H9 (cell line): ENCODE data around the gene ACKR3. TPM values are rescaled to one million over a fixed set of nuclear protein-coding genes. Genes with fewer than 3 reads are reported as not detected.

Experiments
- DNase-seq: peaks from one replicate; pipeline ENCODE4 v3.0.0-alpha.2; 2017
- H2AFZ ChIP-seq: one replicate; pipeline ENCODE4 v1.6.1; 2013; ENCODE audit warnings: mild to moderate bottlenecking, low read length, control low read depth, moderate library complexity
- H2AK5ac ChIP-seq: 2 replicates; pipeline ENCODE4 v1.6.1; 2013; ENCODE audit warnings: low read length, control low read depth, mixed read lengths; ENCODE audit not compliant: insufficient read length
- H2BK120ac ChIP-seq: one replicate; pipeline ENCODE4 v1.6.1; 2013; ENCODE audit warnings: low read depth, mild to moderate bottlenecking, low read length, control low read depth, inconsistent platforms; ENCODE audit not compliant: poor library complexity, severe bottlenecking
- H2BK12ac ChIP-seq: 2 replicates; pipeline ENCODE4 v1.6.1; 2013; ENCODE audit warnings: low read length, control low read depth, mixed read lengths, low read depth; ENCODE audit not compliant: insufficient read length
- H2BK15ac ChIP-seq: 2 replicates; pipeline ENCODE4 v1.6.1; 2013; ENCODE audit warnings: low read depth, low read length, control low read depth
- H2BK20ac ChIP-seq: one replicate; pipeline ENCODE4 v1.6.1; 2013; ENCODE audit warnings: low read depth, mild to moderate bottlenecking, low read length, control low read depth, inconsistent platforms; ENCODE audit not compliant: poor library complexity, severe bottlenecking
- H2BK5ac ChIP-seq: 2 replicates; pipeline ENCODE4 v1.6.1; 2013; ENCODE audit warnings: low read length, control low read depth, mixed read lengths; ENCODE audit not compliant: insufficient read length
- H3K14ac ChIP-seq: 2 replicates; pipeline ENCODE4 v1.6.1; 2013; ENCODE audit warnings: low read length, control low read depth; ENCODE audit not compliant: insufficient read depth
- H3K18ac ChIP-seq: 2 replicates; pipeline ENCODE4 v1.6.1; 2013; ENCODE audit warnings: low read depth, mild to moderate bottlenecking, mixed read lengths, low read length, control low read depth; ENCODE audit not compliant: insufficient read length
- H3K23ac ChIP-seq: 2 replicates; pipeline ENCODE4 v1.6.1; 2013; ENCODE audit warnings: low read length, control low read depth, mixed read lengths, low read depth; ENCODE audit not compliant: insufficient read length
- H3K23me2 ChIP-seq: 2 replicates; pipeline ENCODE4 v1.6.1; 2013; ENCODE audit warnings: low read depth, mild to moderate bottlenecking, mixed read lengths, low read length, control low read depth; ENCODE audit not compliant: insufficient read length, poor library complexity, severe bottlenecking
- H3K27ac ChIP-seq: 2 replicates; pipeline ENCODE4 v1.5.1; 2013; ENCODE audit warnings: low read length, control low read depth, mixed read lengths, low read depth; ENCODE audit not compliant: insufficient read length
- H3K27me3 ChIP-seq: 2 replicates; pipeline ENCODE4 v1.6.1; 2013; ENCODE audit warnings: low read length, control low read depth, inconsistent platforms; ENCODE audit not compliant: insufficient read depth
- H3K4ac ChIP-seq: 2 replicates; pipeline ENCODE4 v1.6.1; 2013; ENCODE audit warnings: low read depth, mild to moderate bottlenecking, control low read depth, inconsistent platforms, low read length, moderate library complexity
- H3K4me1 ChIP-seq: 2 replicates; pipeline ENCODE4 v1.6.1; 2013; ENCODE audit warnings: low read length, control low read depth, inconsistent platforms; ENCODE audit not compliant: insufficient read depth
- H3K4me2 ChIP-seq: 2 replicates; pipeline ENCODE4 v1.6.1; 2013; ENCODE audit warnings: low read length, control low read depth, mixed read lengths; ENCODE audit not compliant: insufficient read length, insufficient read depth
- H3K56ac ChIP-seq: 2 replicates; pipeline ENCODE4 v1.6.1; 2013; ENCODE audit warnings: low read depth, mild to moderate bottlenecking, mixed read lengths, low read length, control low read depth; ENCODE audit not compliant: insufficient read length
- H3K79me1 ChIP-seq: 2 replicates; pipeline ENCODE4 v1.6.1; 2013; ENCODE audit warnings: low read depth, mild to moderate bottlenecking, moderate library complexity, low read length, control low read depth, inconsistent platforms; ENCODE audit not compliant: insufficient read depth, poor library complexity, severe bottlenecking
- H3K79me2 ChIP-seq: 2 replicates; pipeline ENCODE4 v1.6.1; 2013; ENCODE audit warnings: low read length, control low read depth, inconsistent platforms; ENCODE audit not compliant: insufficient read depth
- H3K9ac ChIP-seq: 2 replicates; pipeline ENCODE4 v1.6.1; 2013; ENCODE audit warnings: low read length, control low read depth, mixed read lengths; ENCODE audit not compliant: insufficient read length; ENCODE audit errors: extremely low read depth
- H3K9me3 ChIP-seq: one replicate; pipeline ENCODE4 v1.6.1; 2013; ENCODE audit warnings: low read depth, low read length, inconsistent platforms; ENCODE audit not compliant: control insufficient read depth
- H3T11ph ChIP-seq: one replicate; pipeline ENCODE4 v1.6.1; 2013; ENCODE audit warnings: mild to moderate bottlenecking, low read length, control low read depth, inconsistent platforms
- H4K20me1 ChIP-seq: one replicate; pipeline ENCODE4 v1.6.1; 2013; ENCODE audit not compliant: control insufficient read depth, insufficient read length, insufficient read depth
- H4K5ac ChIP-seq: 2 replicates; pipeline ENCODE4 v1.6.1; 2013; ENCODE audit warnings: low read depth, mild to moderate bottlenecking, mixed read lengths, low read length, control low read depth; ENCODE audit not compliant: insufficient read length
- H4K8ac ChIP-seq: replicated peaks from 2 replicates; pipeline ENCODE4 v1.6.1; 2013; ENCODE audit warnings: low read length, control low read depth, mixed read lengths, low read depth; ENCODE audit not compliant: insufficient read length
- H4K91ac ChIP-seq: 2 replicates; pipeline ENCODE4 v1.6.1; 2013; ENCODE audit warnings: low read depth, mild to moderate bottlenecking, moderate library complexity, mixed read lengths, low read length, control low read depth; ENCODE audit not compliant: insufficient read length
- H3K27ac Mint-ChIP-seq, 3 experiments: 2 replicates in 2 of 3; 3 replicates in 1 of 3; pipeline ENCODE4 v1.8.0; 2020 to 2021; ENCODE audit warnings: mixed read lengths in 3 of 3, mild to moderate bottlenecking in 1 of 3, moderate library complexity in 1 of 3
- H3K27me3 Mint-ChIP-seq: 2 replicates; pipeline ENCODE4 v1.8.0; 2021; ENCODE audit warnings: low read depth, mild to moderate bottlenecking, moderate library complexity, mixed read lengths
- H3K36me3 Mint-ChIP-seq, 3 experiments: 2 replicates in 2 of 3; 3 replicates in 1 of 3; pipeline ENCODE4 v1.8.0; 2020 to 2021; ENCODE audit warnings: low read depth in 3 of 3, mixed read lengths in 3 of 3; ENCODE audit not compliant: insufficient read depth in 1 of 3
- H3K4me1 Mint-ChIP-seq, 2 experiments: 2 replicates each; pipeline ENCODE4 v1.8.0; 2020; ENCODE audit warnings: mixed read lengths in 2 of 2
- H3K4me3 Mint-ChIP-seq, 2 experiments: 2 replicates in 1 of 2; 3 replicates in 1 of 2; pipeline ENCODE4 v1.8.0; 2020 to 2021; ENCODE audit warnings: mild to moderate bottlenecking in 2 of 2, mixed read lengths in 2 of 2, moderate library complexity in 1 of 2
- H3K9me3 Mint-ChIP-seq, 2 experiments: 2 replicates in 1 of 2; 3 replicates in 1 of 2; pipeline ENCODE4 v1.8.0; 2020; ENCODE audit warnings: mild to moderate bottlenecking in 2 of 2, mixed read lengths in 2 of 2, moderate library complexity in 1 of 2
- CTCF ChIP-seq: fragments of 200-600 bp; sonication (generic); conservative IDR thresholded peaks from 3 replicates; pipeline ENCODE4 v1.8.0; 2021; ENCODE audit warnings: antibody characterized with exemption, mild to moderate bottlenecking
- WGBS: extraction: QIAGEN DNeasy Blood & Tissue Kit; methylation state at CpG from one replicate; pipeline ENCODE4 v1.1.7; 2013; ENCODE audit warnings: missing lambda C conversion rate, low lambda C conversion rate, mixed read lengths; ENCODE audit not compliant: insufficient read length; ENCODE audit errors: extremely low coverage; 5-methylcytosine and 5-hydroxymethylcytosine counted together
- total RNA-seq: library from RNA; stranded (reverse); gene quantifications from 2 replicates; pipeline ENCODE4 v1.2.1, GENCODE V29; 2021

ACKR3 gene
- total RNA-seq, 1 experiment from 2014 or later = 0.44 TPM

- H2BK12ac ChIP-seq = no peak overlapping the region
- H2BK120ac ChIP-seq = no peak overlapping the region
- Mint-ChIP-seq H3K27ac (no peak overlapping the region), H3K27me3 (peaks cover 23% of the 10 kb centered on the region), H3K9me3 (no peaks in the 10 kb centered on the region), H3K4me1 (peaks cover 2 to 12% of the 10 kb centered on the region in 2 experiments; a peak in 3 of 4 replicates), H3K36me3 (no peaks in the 10 kb centered on the region), H3K4me3 (no peak overlapping the region)
- no peak overlapping the region for H3K4me2 ChIP-seq
- no peak overlapping the region for H3K56ac ChIP-seq
- no peak overlapping the region for H3T11ph ChIP-seq
- H3K23ac ChIP-seq = no peak overlapping the region
- no peak overlapping the region for H4K8ac ChIP-seq
- no peak overlapping the region for H2BK5ac ChIP-seq
- no peaks in the 10 kb centered on the region for H4K20me1 ChIP-seq
- H3K18ac ChIP-seq = no peak overlapping the region
- H3K79me1 ChIP-seq = no peaks in the 10 kb centered on the region
- H3K14ac ChIP-seq = no peak overlapping the region
- no peak overlapping the region for H4K5ac ChIP-seq
- H3K9ac ChIP-seq = no peak overlapping the region
- no peak overlapping the region for H3K27ac ChIP-seq
- H2BK20ac ChIP-seq = no peak overlapping the region
- no peaks in the 10 kb centered on the region for H3K23me2 ChIP-seq
- no peak overlapping the region for H2BK15ac ChIP-seq
- no peaks in the 10 kb centered on the region for H3K27me3 ChIP-seq
- H3K79me2 ChIP-seq = no peaks in the 10 kb centered on the region
- H3K4me1 ChIP-seq = no peaks in the 10 kb centered on the region
- no peak for DNase-seq
- no peak overlapping the region for H2AFZ ChIP-seq
- no peaks in the 10 kb centered on the region for H3K9me3 ChIP-seq
- no peak for TF ChIP-seq CTCF
- WGBS = no CpG with 5 or more reads among the region's 3 CpGs
- no peak overlapping the region for H2AK5ac ChIP-seq
- no peak overlapping the region for H3K4ac ChIP-seq
- no peak overlapping the region for H4K91ac ChIP-seq
Measured at GRCh38 chr2:236608188-236608525, 38.5 kb downstream of the ACKR3 start.
